Spinal cord (tissue), 10 donors: ENCODE data around the gene CHI3L2. TPM values are rescaled to one million over a fixed set of nuclear protein-coding genes. Genes with fewer than 3 reads are reported as not detected.
"Not testable (repeated sequence)": the region's sequence is repeated elsewhere in the genome, so short reads cannot be mapped to it uniquely, and the experiment has no call there.

Source experiments
- DNase-seq, 6 donors: peaks; one replicate each; pipeline versions ENCODE4 v3.0.0 to v3.0.0-alpha.2; 2013 to 2015; ENCODE audit warnings: low spot score in 6 of 6, low read depth in 4 of 6
- H3K27ac ChIP-seq: one replicate; pipeline ENCODE4 v1.5.1; 2013; ENCODE audit warnings: low read depth, low read length, control low read depth
- H3K27me3 ChIP-seq: one replicate; pipeline ENCODE4 v1.6.1; 2013; ENCODE audit warnings: low read length; ENCODE audit not compliant: control insufficient read depth, insufficient read depth
- H3K36me3 ChIP-seq: one replicate; pipeline ENCODE4 v1.6.1; 2013; ENCODE audit warnings: low read length; ENCODE audit not compliant: control insufficient read depth, insufficient read depth
- H3K4me1 ChIP-seq: one replicate; pipeline ENCODE4 v1.6.1; 2013; ENCODE audit warnings: low read length; ENCODE audit not compliant: control insufficient read depth, insufficient read depth
- H3K4me3 ChIP-seq: one replicate; pipeline ENCODE4 v1.5.1; 2013; ENCODE audit warnings: low read depth, low read length, control low read depth
- H3K9me3 ChIP-seq: one replicate; pipeline ENCODE4 v1.6.1; 2013; ENCODE audit warnings: low read length; ENCODE audit not compliant: control insufficient read depth, insufficient read depth
- WGBS: methylation state at CpG from one replicate; pipeline ENCODE4 v1.1.5; 2013; ENCODE audit warnings: missing lambda C conversion rate; ENCODE audit not compliant: insufficient coverage; 5-methylcytosine and 5-hydroxymethylcytosine counted together
- polyA plus RNA-seq, 2 donors: library from polyadenylated mRNA; unstranded; fragments of 120-200 nt; gene quantifications; one replicate each; pipeline ENCODE4 v1.2.1, GENCODE V29; 2013; ENCODE audit not compliant: insufficient read length in 2 of 2
- total RNA-seq, 2 donors: library from RNA; depleted of rRNA in 1 of 2; stranded (reverse); fragments of 120-200 nt in 1 of 2; fragments of >200 nt in 1 of 2; gene quantifications; one replicate each; pipeline versions ENCODE4 v1.2.3 to v1.2.4, GENCODE V29; 2013 to 2014
- donor health status: healthy.

The CHI3L2 gene
- total and polyA plus RNA-seq, 4 donors, result 0.47 to 0.94 (median 0.89) TPM; not detected in 1

DNA sequence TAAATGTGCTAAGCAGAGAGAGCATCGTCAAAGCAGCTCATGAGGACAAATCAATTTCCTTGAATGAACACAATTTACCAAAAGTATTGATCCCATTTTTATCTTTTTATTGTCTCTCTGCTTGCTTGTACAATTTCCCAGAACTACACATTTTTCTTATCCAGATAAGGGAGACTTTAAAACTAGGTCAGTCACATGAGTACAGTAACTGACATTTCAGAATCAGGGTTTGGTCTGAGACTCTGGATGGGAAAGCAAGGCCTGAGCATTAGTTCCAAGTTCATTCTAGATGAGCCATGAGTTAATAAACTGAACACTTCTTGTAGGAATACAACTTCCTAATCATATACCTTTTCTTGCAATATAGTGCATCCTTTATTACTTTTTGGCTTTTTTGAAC lies 15.6 kb upstream of the CHI3L2 start:
- no CpG with 5 or more reads among the region's 1 CpG for WGBS
- no peak overlapping the region for H3K27ac ChIP-seq

DNA sequence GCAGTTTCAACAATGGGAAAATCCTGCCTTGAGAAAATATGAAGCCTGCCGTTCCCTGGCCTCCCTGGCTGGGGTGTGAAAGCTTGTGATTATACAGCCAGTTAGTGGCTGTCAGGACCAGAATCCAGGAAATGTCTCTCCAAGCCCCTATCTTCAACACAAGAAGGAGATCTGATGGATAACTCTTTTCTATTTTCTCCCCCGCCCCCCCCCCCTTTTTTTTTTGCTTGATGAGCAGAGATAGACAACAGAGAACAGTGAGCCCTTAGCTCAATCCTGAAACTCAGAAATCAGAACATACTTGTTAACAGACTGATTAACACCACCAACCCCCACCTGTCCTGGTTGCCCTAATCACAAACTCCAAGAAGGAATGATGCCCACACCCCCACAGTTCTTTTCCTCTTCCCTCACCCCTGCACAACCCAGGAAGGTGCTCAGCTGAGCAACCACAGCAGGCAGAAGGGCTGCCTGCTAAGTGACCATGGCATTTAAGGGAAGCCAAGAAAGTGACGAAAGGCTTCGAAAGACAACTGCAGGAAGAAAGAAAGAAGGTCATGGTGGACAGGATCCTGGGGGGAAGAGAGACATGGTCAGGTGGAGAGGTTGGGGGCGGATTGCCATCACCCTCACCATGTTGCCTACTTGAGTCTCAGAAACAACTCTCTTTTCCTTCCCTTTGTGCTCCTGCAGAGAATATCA lies 14.7 kb upstream of the CHI3L2 start:
- 100% methylated on average over 1 of the region's 5 CpGs for whole genome bisulfite sequencing
- DNase-seq, result no peak
- Histone ChIP-seq H3K9me3 (no peaks in the 10 kb centered on the region), H3K27ac (no peak overlapping the region), H3K27me3 (peaks cover 4% of the 10 kb centered on the region), H3K36me3 (no peaks in the 10 kb centered on the region), H3K4me3 (no peak overlapping the region), H3K4me1 (no peaks in the 10 kb centered on the region)

More for the DNA sequence above, 15.6 kb upstream of the CHI3L2 start:
- Histone ChIP-seq H3K4me1 (no peaks in the 10 kb centered on the region), H3K27me3 (peaks cover 5% of the 10 kb centered on the region), H3K4me3 (no peak overlapping the region), H3K36me3 (no peaks in the 10 kb centered on the region), H3K9me3 (no peaks in the 10 kb centered on the region)
- no peak for DNase-seq

DNA sequence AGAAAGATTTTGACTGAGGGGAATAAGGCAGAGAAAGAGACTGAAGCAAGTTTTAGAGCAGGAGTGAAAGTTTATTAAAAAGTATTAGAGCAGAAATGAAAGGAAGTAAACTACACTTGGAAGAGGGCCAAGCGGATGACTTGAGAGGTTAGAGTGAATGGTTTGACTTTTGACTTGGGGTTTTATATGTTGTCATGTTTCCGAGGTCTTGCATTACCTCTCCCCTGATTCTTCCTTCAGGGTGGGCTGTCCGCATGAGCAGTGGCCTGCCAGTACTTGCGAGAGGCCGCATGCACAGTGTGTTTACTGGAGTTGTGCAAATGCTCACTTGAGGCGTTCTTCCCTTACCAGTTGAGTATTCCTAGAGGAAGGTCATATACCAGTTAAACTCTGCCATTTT lies 14.1 kb upstream of the CHI3L2 start:
- Histone ChIP-seq H3K9me3 (no peaks in the 10 kb centered on the region), H3K36me3 (no peaks in the 10 kb centered on the region)

DNA sequence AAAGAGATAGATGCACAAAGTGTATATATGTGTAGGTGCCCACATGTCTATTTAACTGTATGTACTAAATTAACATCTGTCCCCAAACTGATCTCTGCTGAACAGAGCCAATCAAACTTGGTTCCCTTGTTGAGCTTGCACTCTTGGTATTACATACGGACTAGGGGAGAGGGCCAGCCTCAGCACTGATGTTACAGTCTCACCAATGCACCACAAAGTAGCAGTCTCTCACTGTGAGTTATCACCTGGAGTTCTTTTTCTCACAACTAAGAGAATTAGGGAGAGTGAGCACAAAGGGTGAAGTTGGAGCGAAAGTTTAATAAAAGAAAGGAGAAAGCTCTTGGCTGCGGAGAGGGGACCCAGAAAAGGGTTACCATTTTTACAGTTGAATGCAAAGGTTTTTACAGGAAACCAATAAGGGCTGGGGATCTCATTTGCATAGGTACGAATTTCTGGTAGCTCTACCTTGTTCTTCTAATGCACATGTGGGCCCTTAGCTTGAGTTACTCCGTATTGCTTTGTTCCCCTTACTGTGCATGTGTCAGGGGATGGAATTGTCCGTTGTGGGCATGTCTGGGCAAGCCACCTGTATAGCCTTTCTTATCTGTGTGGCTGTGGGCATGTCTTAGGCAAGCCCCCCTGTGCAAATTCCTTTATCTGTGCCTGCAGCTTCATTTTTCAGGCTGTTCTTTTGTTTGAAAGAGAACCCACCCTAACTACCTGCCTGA lies 13.3 kb upstream of the CHI3L2 start:
- whole genome bisulfite sequencing, result 89% methylated on average over 4 of the region's 6 CpGs
- no peak overlapping the region for H3K4me3 ChIP-seq

More for the DNA sequence above, 14.1 kb upstream of the CHI3L2 start:
- 93% methylated on average over 6 of the region's 6 CpGs for WGBS
- Histone ChIP-seq H3K4me3 (no peak overlapping the region), H3K4me1 (no peaks in the 10 kb centered on the region), H3K27ac (no peak overlapping the region), H3K27me3 (peaks cover 4% of the 10 kb centered on the region)
- DNase-seq, result no peak

DNA sequence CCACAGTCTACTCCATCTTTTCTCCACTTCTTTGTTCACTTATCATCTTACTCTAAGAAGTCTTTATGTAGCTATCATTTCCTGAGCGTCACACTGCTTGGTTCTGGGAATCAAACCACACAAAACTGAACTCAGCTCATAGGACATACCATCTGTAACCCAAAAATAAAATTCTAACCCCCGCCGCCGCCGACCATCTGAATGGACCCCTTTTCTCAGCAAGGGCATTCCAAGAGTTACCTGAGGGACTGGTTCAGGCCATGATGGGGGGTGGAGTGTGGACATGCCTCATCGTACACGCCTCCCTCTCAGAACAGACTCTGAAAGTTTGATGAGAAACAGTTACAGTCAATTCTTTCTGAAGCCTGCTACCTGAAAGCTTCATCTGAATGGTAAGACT lies 12.6 kb upstream of the CHI3L2 start:
- Histone ChIP-seq H3K4me3 (no peak overlapping the region), H3K4me1 (no peaks in the 10 kb centered on the region), H3K36me3 (no peaks in the 10 kb centered on the region), H3K27ac (no peak overlapping the region), H3K9me3 (no peaks in the 10 kb centered on the region), H3K27me3 (no peaks in the 10 kb centered on the region)
- 80% methylated on average over 2 of the region's 7 CpGs for WGBS
- DNase-seq, result no peak

More for the DNA sequence above, 13.3 kb upstream of the CHI3L2 start:
- Histone ChIP-seq H3K9me3 (no peaks in the 10 kb centered on the region), H3K27ac (no peak overlapping the region), H3K4me1 (no peaks in the 10 kb centered on the region), H3K36me3 (no peaks in the 10 kb centered on the region), H3K27me3 (no peaks in the 10 kb centered on the region)
- no peak for DNase-seq

DNA sequence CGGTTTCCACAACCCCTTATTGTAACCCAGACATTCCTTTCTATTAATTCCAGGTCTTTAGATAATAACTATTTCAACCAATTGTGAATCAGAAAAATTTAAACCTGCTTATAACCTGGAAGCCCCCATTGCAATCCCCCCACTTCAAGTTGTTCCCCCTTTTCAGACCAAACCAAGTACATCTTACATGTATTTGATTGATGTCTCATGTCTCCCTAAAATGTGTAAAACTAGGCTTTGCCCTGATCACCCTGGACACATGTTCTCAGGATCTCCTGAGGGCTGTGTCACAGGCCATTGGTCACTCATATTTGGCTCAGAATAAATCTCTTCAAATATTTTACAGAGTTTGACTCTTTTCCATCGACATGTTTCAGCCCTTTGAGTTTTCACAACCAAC lies 12.2 kb upstream of the CHI3L2 start:
- not testable (repeated sequence) for H3K36me3 ChIP-seq, H3K4me1 ChIP-seq, H3K9me3 ChIP-seq, H3K27me3 ChIP-seq, DNase-seq, H3K4me3 ChIP-seq, H3K27ac ChIP-seq
- no CpG with 5 or more reads among the region's 2 CpGs for whole genome bisulfite sequencing

DNA sequence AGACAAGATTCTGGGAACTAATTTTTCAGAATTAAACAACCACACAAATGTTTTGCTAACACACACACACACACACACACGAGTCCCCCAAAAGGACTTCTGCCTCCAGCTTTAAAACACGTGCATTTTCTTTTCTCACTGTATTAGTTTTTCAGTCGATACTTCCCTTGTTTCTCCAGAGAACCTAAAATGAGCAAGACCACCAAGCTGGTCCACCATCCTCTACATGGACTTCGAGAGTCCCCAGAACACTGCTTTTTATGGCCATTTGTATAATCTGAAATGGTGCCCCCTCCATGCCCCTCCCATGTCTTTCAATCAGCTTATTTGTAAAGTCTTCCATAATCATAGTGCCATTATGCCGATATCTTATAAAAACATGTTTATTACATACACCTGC lies 10.8 kb upstream of the CHI3L2 start:
- no peaks in the 10 kb centered on the region for H3K36me3 ChIP-seq
- H3K27me3 ChIP-seq, result no peaks in the 10 kb centered on the region
- H3K27ac ChIP-seq, result no peak overlapping the region
- H3K9me3 ChIP-seq, result no peaks in the 10 kb centered on the region
- DNase-seq, result no peak
- H3K4me1 ChIP-seq, result no peaks in the 10 kb centered on the region
- 85% methylated on average over 4 of the region's 5 CpGs for WGBS
- H3K4me3 ChIP-seq, result no peak overlapping the region

DNA sequence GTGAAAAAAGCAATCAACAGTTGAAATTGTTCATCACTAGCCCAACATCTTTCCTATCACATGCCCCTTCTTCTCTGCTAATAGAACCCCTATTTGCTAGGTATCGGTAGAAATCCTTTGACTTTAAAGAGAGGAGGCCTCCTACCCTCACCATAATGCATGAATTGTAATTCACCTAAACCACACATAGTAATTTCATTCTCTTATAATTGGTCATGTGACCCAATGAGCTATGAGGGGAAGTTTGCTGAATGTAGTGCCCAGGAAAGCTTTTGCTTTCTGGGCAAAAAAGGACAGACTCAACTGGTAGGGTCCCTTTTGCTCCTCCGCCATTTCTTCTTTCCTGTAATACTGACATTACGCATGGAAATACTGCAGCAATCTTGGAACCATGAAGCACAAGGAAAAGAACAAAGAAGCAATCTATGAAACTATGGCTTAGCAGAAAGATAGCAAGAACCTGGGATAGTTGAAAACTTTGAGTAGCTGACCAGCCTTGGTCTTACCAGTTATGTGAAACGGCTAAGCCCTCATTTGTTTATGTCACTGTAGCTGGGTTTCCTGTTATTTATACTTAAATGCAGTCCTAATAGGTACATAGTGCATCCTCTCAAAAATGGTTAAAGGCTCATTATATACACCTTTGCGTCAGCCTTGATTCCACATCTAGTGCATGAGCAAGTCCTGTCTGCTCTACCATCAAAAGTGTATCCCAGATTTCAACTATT lies 10.2 kb upstream of the CHI3L2 start:
- no peaks in the 10 kb centered on the region for H3K4me1 ChIP-seq
- DNase-seq, result no peak
- no peaks in the 10 kb centered on the region for H3K36me3 ChIP-seq
- H3K27ac ChIP-seq, result no peak overlapping the region
- no peaks in the 10 kb centered on the region for H3K27me3 ChIP-seq
- H3K9me3 ChIP-seq, result no peaks in the 10 kb centered on the region
- H3K4me3 ChIP-seq, result no peak overlapping the region
- WGBS, result 100% methylated on average over 1 of the region's 5 CpGs

DNA sequence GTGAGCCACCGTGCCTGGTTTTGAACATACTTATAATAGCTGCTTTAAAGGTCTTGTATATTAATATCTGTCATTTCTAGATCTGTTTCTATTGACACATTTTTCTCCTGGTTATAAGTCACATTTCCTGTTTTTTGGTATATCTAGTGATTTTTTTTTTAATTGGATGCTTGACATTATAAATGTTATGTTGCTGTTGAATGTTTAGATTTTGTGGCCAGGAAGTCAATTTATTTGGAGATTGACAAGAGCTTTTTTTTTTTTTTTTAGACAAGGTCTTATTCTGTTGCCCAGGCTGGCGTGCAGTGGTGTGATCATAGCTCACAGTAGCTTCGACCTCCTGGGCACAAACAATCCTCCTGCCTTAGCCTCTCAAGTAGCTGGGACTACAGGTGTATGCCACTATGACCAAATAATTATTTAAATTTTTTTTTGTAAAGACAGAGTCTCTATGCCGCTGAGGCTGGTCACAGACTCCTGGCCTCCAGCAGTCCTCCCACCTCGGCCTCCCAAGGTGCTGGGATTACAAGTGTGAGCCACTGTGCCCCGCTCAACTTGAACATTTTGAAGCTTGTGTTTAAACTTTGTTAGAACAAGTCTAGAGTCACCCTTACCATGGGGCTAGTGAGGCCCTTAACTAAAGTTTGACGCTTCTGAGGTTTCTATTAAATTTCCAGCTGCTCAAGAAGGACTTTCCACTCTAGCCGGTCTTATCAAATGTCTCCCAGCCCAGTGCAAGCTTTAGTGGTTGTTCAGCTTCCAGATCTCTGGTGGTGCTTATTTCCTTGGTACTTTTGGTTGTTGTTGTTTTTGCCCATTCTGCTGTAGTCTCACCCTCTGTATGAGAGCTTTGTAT lies 8.6 kb upstream of the CHI3L2 start:
- no peak for DNase-seq
- Histone ChIP-seq H3K27me3 (no peaks in the 10 kb centered on the region), H3K36me3 (no peaks in the 10 kb centered on the region), H3K4me3 (no peak overlapping the region), H3K4me1 (peaks cover 3% of the 10 kb centered on the region), H3K27ac (no peak overlapping the region), H3K9me3 (no peaks in the 10 kb centered on the region)
- 92% methylated on average over 5 of the region's 8 CpGs for WGBS
